IPS-11a (cell line): ENCODE results near the gene NID2.

Experiments
- H3K4me3 ChIP-seq: one replicate; pipeline ENCODE4 v1.5.1; 2013; ENCODE audit warnings: low read depth, low read length, control low read depth

NID2 gene

DNA sequence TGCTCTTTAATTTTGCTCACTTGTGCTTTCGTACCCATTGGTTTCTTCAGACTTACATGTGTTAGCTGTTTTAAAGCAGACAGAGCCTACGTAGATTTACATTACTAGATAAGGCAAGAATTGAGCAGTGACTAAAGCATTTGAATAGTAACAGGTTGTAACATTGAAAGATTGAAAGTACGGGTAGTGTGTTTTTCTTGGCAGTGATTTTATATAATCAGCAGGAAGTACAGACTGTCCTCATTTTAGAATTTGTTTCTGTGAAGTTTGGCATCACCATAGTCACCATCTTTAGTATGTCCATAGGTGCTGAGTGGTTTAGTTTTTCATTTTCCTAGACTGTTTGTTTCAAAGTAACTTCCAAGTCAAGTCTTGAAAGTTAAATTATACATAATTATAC lies 65.5 kb downstream of the NID2 start:
- no peak overlapping the region for H3K4me3 ChIP-seq

DNA sequence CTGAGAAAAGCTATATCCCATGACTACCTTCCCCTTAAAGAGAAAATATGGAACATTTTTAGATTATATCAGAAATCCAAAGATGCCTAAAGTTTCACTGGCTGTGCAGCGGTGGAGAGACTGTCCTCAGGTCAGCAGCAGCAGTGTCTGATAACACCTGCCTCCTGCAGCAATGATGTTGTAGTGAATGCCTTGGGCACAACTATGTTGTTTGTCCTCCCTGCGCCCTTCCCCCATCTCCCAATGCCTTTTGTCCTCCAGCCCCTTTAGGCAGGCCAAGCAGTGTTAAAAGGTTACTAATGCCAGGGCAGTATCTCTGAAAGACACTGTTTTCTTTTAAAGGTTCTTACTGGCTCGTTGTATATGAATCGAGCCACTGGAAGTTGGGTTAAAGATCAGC lies 66.3 kb downstream of the NID2 start:
- no peak overlapping the region for H3K4me3 ChIP-seq

DNA sequence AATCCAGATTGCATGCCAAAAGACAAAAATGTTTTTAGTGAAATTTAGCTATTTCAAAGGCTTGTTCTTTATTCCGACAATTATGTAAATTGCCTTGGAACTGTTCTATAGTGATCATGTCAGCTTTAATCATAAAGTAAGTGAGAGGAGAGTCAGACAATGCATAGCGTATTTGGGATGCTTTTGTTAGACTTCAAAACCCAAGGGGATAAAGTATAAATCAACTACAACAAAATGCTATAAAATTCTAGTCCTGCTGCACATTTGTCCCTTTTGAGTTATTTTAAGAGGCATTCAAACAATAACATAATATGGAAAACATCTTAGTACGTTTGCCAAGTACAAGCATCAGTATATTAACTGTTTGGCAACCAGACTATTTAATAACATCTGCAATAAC lies 68.2 kb downstream of the NID2 start:
- no peak overlapping the region for H3K4me3 ChIP-seq

DNA sequence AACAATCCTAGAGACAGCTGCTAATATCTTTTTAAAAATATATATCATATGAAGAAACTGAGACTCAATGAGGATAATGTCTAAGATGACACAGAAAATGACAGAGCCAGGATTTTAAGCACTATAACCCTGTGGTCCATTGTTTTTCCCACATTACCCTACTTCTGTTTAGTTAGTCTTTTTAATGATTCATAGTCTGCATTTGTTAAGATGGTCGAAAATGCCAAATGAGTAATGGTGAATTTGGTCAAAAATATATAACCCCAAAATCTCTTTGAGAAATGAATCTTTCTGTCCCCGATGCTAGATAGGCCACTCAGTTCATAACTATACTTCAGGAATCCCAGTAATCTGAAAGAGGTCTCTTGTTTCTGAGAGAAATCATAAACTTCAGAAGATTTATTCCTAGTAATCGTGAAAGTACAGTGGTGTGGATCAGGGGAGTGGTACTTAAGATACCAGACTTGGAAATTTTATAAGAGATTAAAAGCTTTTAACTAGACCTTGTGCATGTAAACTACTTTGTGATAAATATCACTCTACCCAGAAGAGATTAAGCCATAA lies 68.8 kb downstream of the NID2 start:
- no peak overlapping the region for H3K4me3 ChIP-seq

DNA sequence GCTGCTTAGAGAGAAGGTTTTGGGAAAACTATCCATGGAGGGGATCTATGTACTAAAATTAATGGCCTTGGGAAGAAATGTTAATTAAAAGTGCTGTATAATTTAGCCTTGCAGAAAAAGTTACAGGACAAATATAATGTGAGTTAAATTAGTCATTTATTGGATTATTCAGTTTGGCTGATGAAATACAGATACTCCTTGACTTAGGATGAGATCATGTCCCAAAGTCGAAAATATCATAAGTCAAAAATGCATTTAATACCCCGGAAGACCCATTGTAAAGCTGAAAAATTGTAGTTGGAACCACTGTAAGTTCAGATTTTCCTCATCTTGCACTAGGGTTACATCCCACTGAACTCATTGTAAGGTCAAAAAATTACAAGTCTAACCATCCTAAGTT lies 69.8 kb downstream of the NID2 start:
- no peak overlapping the region for H3K4me3 ChIP-seq

DNA sequence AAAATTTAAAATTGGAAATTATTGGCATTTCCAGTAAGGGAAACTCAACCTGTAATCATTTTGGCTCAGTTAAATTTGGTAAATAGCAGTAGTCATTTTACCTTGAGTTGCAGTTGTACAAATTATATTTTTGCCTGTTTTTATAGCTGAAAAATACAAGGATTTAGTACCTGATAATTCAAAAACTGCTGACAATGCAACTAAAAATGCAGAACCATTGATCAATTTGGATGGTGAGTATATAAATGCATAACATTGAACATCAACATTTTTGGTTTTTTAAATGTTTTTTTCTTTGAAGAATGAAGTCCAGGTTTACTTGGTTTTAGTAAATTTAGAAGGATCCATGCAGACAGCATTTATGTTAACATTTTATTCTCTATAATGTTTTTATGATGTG lies 70.5 kb downstream of the NID2 start:
- H3K4me3 ChIP-seq = no peak overlapping the region

DNA sequence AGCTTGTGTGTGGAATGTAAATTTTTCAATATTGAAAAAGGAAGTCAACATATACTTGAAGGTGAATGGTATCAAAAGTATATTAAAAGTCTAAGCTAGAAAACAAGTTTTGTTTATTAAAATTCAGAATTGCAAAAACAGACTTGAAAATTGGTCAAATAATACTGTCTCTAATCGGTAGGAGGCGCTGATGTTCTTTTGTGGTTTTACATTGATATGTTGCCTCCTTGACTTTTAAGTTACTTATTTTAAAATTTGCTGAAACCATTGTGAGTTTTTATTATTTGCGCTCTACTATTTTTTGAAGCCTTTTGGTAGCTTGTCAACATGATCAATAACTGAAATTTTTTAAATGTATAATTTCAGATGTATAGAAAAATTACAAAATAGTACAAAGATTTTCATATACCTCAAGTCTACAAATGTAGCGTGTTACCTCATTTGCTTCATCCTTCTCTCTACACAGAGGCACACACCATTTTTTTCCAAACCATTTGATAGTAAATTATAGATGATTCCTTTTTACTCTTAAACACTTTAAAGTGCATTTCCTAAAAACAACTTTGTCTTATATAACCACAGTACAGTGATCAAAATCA lies 72.6 kb downstream of the NID2 start:
- no peak overlapping the region for H3K4me3 ChIP-seq

DNA sequence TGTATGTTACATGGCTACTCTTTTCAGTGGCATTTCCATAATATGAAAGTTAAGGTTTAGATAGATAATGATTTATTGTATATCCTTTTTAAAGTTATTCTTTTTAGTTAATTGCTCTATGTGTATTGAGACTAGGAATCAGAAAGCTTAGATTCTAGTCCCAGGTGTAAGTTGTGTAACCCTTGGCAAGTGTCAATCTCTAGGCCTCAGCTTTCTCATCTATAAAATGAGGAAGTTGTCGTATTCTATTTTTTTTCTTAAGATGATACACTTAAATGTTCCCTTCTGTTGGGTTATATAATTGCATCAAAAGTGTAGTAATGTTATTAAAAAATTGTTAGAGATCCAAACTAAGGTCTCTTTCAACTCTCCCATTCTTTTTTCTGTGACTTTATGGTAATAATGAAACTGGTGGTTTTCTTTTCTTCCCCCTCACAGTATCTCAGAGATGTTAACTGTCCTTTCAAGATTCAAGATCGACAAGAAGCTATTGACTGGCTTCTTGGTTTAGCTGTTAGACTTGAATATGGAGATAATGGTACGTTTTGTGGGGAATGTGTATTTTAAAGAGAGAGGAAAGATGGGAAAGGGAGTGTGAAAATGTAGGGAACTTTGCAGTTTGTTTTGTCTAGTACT lies 75.5 kb downstream of the NID2 start:
- no peak overlapping the region for H3K4me3 ChIP-seq

DNA sequence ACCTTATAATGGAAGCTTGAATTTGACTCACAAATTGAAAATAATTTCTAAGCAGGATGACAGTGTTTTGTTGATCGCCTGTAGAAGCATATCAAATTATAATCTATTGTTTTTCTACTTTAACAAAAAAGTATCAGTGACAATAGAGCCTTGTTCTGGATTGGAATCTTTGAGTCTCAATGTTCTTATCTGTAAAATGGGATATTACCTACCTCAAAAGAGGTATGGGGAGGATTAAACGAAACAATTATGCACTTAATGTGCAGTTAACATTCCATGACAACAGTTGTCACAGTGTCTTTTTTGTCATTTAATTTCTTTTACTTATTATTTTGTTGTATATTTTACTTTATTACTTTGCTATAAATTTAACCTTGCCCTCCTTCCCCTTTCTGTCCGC lies 78.4 kb downstream of the NID2 start:
- peak overlapping the region; percentile 100 for H3K4me3 ChIP-seq

DNA sequence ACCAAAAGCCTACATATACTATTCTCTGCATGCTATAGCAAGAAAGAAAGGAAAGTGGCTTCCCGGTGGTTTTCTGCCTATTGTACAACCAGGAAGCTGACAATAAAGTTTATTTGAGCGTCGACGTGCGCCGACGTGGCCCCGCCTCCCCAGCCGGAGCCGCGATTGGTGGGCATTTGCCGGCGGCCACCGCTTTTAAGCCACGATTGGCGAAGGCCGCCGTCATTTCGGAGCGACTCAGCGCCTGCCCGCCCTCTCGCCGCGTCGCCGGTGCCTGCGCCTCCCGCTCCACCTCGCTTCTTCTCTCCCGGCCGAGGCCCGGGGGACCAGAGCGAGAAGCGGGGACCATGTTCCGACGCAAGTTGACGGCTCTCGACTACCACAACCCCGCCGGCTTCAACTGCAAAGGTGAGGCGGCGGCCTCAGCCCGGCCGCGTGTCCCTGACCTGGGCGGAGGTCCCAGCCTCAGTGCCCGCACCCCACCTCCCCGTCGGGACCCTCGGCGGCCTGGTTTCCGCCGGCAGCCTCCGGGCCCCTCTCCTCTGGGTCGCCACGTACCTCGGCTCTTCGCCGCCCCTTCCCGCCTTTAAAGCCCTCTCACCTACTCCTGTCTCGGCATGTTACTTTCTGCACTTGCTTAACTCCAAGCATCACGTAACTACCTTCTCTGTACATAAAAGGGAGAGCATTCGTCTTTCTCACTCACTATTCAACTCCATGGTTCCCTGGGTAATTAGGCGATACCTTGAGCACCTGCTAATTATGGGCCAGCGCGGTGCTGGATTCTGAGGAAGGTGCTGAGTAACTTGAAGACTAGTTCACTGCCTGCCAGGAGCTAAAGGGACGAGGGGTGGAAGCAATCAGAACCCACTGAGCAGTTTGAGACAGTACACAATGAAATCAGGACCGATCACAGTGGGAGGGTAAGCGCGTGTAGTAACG lies 79.3 kb downstream of the NID2 start, which contains the start of gene RTRAF:
RTRAF (plus strand) TSS at position 254 of the 942 bp plus-strand sequence; CDS start at position 348, 94 bp downstream.
- H3K4me3 ChIP-seq = peak within 1 kb of the TSS; percentile 100

DNA sequence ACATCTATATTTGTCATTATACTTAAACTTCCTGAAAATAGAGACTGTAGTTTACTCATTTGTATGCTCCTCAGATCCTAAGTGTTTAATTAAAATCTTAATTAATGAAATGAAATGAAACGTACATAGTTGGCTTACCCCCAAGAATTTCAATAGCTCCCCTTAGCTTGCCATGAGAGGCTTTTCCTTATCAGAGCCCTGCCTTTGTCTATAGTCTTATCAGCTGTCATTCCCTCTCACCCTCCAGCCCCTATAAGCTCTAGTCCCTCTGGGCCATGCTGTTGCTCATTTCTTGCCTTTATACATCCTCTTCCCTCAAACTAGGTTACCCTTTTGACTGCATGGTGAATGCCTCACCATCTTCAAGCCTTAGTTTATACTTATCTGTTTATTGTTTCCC lies 80.6 kb downstream of the NID2 start:
- no peak overlapping the region for H3K4me3 ChIP-seq

DNA sequence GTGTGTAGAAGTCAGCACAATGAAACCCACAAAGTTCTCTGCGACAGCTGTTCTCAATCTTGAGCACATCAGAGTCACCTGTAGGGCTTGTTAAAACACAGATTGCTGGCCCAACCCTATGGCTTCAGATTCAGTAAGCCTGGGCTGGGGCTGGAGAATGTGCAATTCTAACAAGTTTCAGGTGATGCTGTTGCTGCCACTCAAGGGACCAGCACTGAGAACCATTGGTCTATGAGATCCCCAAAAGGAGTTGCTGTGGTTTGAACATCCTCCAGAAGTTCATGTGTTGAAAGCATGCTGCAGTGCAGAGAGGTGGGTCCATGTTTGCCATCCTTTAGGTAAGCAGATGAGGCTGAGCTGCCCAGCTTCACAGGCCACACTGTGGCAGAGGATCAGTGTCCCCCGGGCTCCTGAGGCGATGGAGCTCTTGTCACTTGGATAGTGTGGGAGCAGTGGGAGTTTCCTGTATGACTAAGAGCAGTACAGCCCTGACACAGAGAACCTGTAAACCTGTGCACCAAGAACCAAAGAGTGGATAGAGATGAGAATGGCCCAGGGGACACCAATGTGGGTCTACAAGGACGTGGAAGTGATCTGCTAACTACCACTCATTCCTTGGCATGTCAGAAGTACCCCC lies 87.5 kb downstream of the NID2 start:
- H3K4me3 ChIP-seq = no peak overlapping the region

DNA sequence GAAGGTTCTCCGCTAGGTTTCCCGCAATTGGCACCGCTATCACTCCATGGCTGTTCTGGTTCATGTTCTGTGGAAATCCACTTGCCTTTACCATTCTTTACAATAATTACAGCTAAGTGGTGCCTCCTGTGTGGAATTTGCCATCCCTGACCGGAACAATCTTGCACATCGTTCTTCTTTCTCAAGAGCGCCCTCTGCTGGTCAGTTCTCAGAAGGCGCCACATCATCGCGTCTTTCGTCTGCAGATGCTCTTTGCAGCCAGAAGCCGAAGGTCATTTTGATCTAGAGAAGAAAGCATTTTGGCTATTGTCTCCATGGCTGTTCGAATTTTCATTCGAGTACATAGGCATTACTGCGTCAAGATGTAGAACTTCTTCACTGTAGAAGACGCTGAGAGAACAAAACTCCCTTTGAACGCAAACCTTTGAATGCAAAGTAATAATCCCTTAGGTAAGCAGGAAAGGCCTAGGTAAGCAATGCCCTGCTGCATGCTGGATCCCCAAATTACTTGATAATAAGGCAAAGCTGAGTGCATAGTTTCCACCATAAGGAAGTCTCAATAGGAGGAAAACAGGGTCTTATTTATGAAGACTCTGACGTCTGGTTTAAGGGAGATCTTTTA lies 89.7 kb downstream of the NID2 start:
- H3K4me3 ChIP-seq = no peak overlapping the region

DNA sequence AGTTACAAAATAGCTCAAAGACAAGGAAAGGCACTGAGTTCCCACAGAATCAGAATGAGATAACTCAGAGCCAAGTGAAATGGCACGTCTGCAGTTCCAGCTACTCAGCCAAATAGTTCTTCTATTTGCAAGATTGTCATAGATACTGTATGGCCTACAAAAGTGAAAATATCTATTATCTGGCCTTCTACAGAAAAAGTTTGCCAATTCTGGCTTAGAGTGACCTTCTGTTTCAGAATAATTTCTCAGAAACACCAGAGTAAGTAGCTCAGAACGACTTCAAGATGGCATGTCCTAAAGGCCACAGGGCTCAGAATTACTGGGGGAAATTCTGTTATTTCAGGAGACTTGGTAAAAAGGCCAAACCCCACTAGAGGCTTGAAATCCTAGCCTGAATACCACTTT lies 90.2 kb downstream of the NID2 start:
- no peak overlapping the region for H3K4me3 ChIP-seq

DNA sequence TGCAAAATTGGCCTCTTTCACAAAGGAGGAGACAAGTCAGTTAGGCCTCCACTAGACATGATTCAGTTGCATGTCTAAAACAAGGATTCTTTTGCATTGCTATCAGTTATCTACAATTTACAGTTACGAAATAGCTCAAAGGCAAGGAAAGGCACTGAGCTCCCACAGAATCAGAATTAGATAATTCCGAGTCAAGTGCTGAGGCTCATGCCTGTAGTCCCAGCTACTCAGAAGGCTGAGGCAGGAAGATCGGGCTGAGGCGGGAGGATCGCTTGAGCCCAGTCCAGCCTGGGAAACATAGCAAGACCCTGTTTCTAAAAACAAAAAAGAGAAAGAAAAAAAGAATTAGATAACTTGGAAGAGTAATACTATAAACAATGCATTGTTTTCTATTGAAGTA lies 91.8 kb downstream of the NID2 start:
- no peak overlapping the region for H3K4me3 ChIP-seq

DNA sequence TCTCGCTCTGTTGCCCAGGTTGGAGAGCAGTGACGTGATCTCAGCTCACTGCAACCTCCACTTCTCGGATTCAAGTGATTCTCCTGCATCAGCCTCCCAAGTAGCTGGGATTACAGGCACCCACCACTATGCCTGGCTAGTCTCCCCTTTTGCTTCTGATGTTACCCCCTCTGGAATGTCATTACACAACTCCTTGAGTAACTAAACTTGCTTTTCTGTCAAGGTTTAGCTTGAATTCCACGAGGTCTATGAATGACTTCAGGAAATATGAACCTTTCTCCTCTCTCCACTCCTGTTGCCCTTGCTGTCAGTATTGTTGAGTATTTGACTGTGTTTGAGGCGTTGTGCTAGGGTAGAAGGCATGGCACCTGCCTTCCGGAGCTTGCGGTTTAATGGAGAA lies 96.3 kb downstream of the NID2 start:
- no peak overlapping the region for H3K4me3 ChIP-seq

DNA sequence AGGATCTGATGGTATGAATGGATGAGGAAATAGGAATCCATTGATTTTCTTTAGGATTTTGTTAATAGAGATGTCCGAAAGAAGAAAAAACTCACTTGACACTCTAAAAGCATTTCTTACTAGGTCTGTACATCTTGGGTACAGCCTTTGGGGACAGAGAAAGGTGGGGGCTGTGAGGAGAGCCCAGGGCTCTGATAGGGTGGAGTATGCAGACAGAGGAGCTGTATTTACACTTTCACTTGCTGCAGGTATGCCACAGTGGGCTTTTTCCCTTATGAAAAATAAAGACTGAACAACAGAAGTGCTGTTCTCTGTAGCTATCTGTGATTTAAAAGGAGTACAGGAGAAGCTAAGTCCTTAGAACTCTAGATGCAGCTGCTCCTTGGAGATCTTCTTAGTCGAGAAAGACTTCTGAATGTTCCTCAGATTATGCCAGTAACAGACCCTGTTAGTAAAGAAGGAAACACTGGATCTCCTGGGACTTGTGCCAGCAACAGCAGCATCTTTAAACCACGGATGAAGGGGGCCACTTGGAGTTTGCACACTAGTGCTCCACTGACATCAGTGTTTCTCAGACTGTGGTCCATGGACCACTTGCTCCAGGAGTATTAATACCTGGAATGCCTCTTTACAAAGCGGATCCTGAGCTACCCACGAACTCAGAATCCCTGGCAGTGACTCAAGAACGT lies 98.9 kb downstream of the NID2 start:
- H3K4me3 ChIP-seq = no peak overlapping the region

DNA sequence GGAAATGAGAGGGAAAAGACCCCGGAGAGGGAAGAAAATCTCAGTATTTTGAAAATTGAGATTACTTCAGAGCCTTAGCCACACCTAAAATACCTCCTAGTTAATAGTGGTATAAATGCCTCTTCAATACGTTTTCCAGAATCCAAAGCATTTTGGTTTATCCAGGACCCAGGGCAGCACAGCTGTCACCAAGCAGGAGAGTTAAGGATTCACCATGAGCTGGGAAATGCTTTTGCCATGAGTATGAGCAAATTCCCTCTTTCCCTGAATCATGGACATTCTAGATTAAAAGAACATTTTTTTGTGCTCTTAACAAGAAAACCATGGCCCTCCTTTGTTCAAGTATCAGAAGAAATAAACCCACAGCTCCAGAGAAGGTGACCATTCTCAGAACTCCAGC lies 101.3 kb downstream of the NID2 start:
- no peak overlapping the region for H3K4me3 ChIP-seq

DNA sequence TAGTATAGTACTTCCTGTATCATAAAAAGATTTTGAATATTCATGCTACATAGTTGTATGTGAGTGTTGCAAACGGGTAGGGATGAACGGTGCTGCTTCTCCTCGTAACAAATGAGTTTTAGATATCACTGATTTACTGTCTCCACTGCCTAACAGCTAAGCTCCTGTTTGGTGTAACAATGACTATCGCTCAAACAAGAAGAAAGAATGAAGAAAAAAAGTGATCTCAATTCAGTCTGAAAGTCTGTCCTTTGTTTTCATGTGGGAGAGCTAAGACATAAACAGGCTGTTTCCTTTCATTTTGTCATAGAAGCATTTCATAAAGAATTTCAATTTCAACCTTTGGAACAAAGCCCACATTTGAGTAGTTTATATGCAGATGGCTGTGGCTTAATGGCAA lies 105.6 kb downstream of the NID2 start:
- H3K4me3 ChIP-seq = no peak overlapping the region

DNA sequence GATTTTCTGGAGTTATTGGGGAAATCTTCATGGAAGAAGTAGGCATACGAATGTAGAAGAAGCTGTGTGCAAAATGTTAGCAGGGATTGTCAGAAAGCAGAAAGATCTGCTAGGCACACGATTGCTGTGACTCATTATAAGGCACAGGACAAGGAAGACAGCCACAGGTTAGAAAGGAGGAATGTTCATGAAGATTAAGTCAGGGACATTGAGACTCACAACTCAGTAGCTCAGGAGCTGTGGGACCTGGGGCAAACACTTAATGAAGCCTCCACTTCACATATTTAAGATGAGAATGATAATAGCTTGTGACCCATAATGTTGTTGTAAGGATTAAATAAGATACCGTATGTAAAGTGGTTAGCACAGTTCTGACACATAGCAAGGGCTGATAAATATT lies 106.1 kb downstream of the NID2 start:
- H3K4me3 ChIP-seq = no peak overlapping the region
